ENCODE results near the gene DDX51.

Gene DDX51

DNA sequence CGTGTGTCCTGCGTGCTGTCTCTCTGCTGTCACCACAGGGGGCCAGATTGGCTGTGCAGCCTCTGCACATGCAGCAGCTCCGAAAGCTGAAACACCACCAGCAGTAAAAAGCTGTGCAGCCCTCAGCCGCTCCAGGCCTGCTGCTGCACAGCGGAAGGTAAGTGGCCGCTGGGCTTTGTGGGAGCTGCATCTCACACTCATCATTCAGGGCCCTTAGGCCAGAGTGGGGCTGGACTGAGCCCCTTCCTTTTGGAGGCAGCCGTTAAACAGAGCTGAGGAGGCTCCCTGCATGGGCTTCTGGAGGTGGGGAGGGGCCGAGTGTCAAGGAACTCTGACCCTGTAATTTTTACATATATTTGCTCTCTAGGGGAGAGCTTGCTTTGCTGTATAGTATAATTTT, 17.1 kb downstream of the DDX51 start:
- Histone ChIP-seq H3K4me3 (ENCODE audit: low read length) (no peak overlapping the region), H3K4me1 (ENCODE audit: control insufficient read depth, low read depth, low read length) (no peaks in the 10 kb centered on the region), H3K9ac (ENCODE audit: low read length) (no peak overlapping the region), H3K27me3 (ENCODE audit: control insufficient read depth, insufficient read depth, low read length) (no peaks in the 10 kb centered on the region), H3K9me3 (ENCODE audit: control insufficient read depth, low read depth, low read length) (peaks cover 6% of the 10 kb centered on the region), H3K27ac (ENCODE audit: low read length) (no peak overlapping the region), H3K36me3 (ENCODE audit: control insufficient read depth, low read depth, low read length) (peaks cover 21% of the 10 kb centered on the region)

DNA sequence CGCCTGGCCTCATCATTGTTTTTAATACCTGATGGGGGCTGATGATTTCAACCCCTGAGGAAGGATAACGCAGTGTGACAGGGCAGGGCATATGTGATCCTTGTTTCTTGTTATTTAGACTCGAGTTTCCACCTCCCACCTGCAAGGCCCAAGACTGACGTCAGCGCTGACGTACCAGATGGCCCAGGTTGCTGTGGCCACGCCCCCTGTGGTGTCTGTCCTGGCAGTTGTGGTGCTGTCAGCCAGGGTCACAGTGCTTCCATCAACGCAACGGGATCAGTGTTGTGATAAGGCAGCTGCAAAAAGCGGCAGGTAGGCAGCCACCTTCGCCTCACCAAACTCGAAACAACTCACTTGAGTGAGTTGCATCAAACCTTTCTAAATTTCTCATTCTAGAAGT, 18.4 kb downstream of the DDX51 start:
- Histone ChIP-seq H3K9ac (ENCODE audit: low read length) (no peak overlapping the region), H3K27ac (ENCODE audit: low read length) (no peak overlapping the region), H3K27me3 (ENCODE audit: control insufficient read depth, insufficient read depth, low read length) (no peaks in the 10 kb centered on the region), H3K9me3 (ENCODE audit: control insufficient read depth, low read depth, low read length) (peaks cover 6% of the 10 kb centered on the region), H3K36me3 (ENCODE audit: control insufficient read depth, low read depth, low read length) (peaks cover 27% of the 10 kb centered on the region), H3K4me1 (ENCODE audit: control insufficient read depth, low read depth, low read length) (no peaks in the 10 kb centered on the region), H3K4me3 (ENCODE audit: low read length) (no peak overlapping the region)

- peaks cover 27% of the 10 kb centered on the region for H3K36me3 ChIP-seq (ENCODE audit: control insufficient read depth, low read depth, low read length)
- no peak overlapping the region for H3K4me3 ChIP-seq (ENCODE audit: low read length)
- peaks cover 6% of the 10 kb centered on the region for H3K9me3 ChIP-seq (ENCODE audit: control insufficient read depth, low read depth, low read length)
- H3K27ac ChIP-seq (ENCODE audit: low read length): no peak overlapping the region
- no peaks in the 10 kb centered on the region for H3K27me3 ChIP-seq (ENCODE audit: control insufficient read depth, insufficient read depth, low read length)
- H3K4me1 ChIP-seq (ENCODE audit: control insufficient read depth, low read depth, low read length): no peaks in the 10 kb centered on the region
- H3K9ac ChIP-seq (ENCODE audit: low read length): no peak overlapping the region
Measured at GRCh38 chr12:132124766-132125425, 19.2 kb downstream of the DDX51 start.

- Histone ChIP-seq H3K4me3 (ENCODE audit: low read length) (no peak overlapping the region), H3K4me1 (ENCODE audit: control insufficient read depth, low read depth, low read length) (no peaks in the 10 kb centered on the region), H3K27me3 (ENCODE audit: control insufficient read depth, insufficient read depth, low read length) (no peaks in the 10 kb centered on the region), H3K9ac (ENCODE audit: low read length) (no peak overlapping the region), H3K27ac (ENCODE audit: low read length) (no peak overlapping the region), H3K36me3 (ENCODE audit: control insufficient read depth, low read depth, low read length) (peaks cover 27% of the 10 kb centered on the region), H3K9me3 (ENCODE audit: control insufficient read depth, low read depth, low read length) (peaks cover 6% of the 10 kb centered on the region)
Measured at GRCh38 chr12:132123970-132124765, 20.0 kb downstream of the DDX51 start.

DNA sequence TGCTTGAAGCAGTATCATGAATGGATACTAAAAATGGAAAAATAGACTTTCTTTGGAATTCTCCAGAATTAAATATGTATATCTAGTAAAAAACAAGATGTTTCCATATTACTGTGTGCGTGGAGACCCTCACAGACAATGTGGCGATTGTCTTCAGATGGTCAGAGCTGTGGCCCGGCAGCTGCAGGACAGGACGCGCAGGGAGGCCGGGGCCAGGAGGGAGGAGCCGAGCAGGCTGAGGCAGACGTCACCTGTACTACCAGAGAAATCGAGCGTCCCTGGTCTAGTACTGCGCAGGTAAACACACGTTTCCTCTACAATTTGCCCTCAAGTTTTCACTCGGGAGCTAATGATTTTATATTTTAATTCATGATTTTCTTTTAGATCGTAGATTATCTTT, 22.8 kb downstream of the DDX51 start:
- Histone ChIP-seq H3K36me3 (ENCODE audit: control insufficient read depth, low read depth, low read length) (peaks cover 14% of the 10 kb centered on the region), H3K27me3 (ENCODE audit: control insufficient read depth, insufficient read depth, low read length) (no peaks in the 10 kb centered on the region), H3K9ac (ENCODE audit: low read length) (no peak overlapping the region), H3K9me3 (ENCODE audit: control insufficient read depth, low read depth, low read length) (no peaks in the 10 kb centered on the region), H3K27ac (ENCODE audit: low read length) (no peak overlapping the region), H3K4me3 (ENCODE audit: low read length) (no peak overlapping the region), H3K4me1 (ENCODE audit: control insufficient read depth, low read depth, low read length) (no peaks in the 10 kb centered on the region)

- H3K27me3 ChIP-seq (ENCODE audit: control insufficient read depth, insufficient read depth, low read length): no peaks in the 10 kb centered on the region
- no peak overlapping the region for H3K9ac ChIP-seq (ENCODE audit: low read length)
- H3K4me1 ChIP-seq (ENCODE audit: control insufficient read depth, low read depth, low read length): no peaks in the 10 kb centered on the region
- H3K27ac ChIP-seq (ENCODE audit: low read length): no peak overlapping the region
- H3K9me3 ChIP-seq (ENCODE audit: control insufficient read depth, low read depth, low read length): no peaks in the 10 kb centered on the region
- H3K4me3 ChIP-seq (ENCODE audit: low read length): no peak overlapping the region
- H3K36me3 ChIP-seq (ENCODE audit: control insufficient read depth, low read depth, low read length): peaks cover 22% of the 10 kb centered on the region
Measured at GRCh38 chr12:132118876-132119275, 25.2 kb downstream of the DDX51 start.

DNA sequence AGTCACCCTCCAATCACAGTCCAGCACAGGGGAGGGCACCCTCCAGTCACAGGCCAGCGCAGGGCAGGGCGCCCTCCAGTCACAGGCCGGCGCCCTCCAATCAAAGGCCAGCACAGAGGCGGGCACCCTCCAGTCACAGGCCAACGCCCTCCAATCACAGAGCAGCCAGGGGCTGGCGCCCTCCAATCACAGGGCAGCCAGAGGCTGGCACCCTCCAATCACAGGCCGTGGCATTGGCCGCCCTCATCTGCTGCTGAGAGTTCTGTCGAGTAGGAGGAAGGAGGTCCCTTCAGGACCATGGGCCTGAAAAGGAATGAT, 26.6 kb downstream of the DDX51 start:
- Histone ChIP-seq H3K36me3 (ENCODE audit: control insufficient read depth, low read depth, low read length) (peaks cover 27% of the 10 kb centered on the region), H3K9me3 (ENCODE audit: control insufficient read depth, low read depth, low read length) (no peaks in the 10 kb centered on the region)

DNA sequence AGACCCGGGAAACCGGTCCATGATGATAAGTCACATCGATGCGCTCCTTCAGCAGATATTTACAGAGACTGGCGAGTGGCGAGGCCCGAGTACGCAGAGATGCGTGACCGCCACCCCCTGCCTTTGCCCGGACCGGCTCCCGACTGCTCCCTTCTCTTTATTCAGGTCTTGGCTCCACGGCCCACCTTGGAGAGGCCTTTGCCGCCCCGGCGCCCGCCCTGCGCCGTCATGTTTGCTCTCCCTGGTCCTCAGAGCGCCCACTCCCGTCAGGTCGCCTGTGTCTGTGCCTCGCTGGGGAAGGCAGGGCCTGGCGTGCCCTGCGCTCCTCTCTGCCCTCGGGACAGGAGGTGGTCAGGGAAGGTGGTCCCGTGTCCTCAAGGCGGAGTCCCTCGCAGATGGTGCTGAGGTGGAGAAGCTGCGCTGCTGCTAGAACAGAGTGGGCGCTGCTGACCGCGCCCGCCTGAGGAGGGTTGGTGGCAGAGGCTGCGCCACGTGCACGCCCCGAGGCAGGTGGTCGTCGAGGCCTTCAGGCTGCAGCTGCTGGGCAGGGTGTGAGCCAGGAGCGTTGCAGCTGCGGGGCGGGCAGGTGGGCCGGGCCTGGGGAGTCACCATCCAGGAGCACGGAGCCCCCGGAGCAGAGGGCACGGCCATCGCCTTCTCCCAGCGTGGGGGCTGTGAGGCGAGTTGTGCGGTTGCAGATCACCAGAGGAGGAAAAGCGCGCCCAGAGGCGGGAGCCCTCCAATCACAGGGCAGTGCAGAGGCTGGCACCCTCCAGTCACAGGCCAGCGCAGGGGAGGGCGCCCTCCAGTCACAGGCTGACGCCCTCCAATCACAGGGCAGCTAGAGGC, 27.2 kb downstream of the DDX51 start:
- Histone ChIP-seq H3K27me3 (ENCODE audit: control insufficient read depth, insufficient read depth, low read length) (no peaks in the 10 kb centered on the region), H3K4me3 (ENCODE audit: low read length) (no peak overlapping the region), H3K36me3 (ENCODE audit: control insufficient read depth, low read depth, low read length) (peaks cover 27% of the 10 kb centered on the region), H3K9me3 (ENCODE audit: control insufficient read depth, low read depth, low read length) (no peaks in the 10 kb centered on the region), H3K9ac (ENCODE audit: low read length) (no peak overlapping the region), H3K27ac (ENCODE audit: low read length) (no peak overlapping the region), H3K4me1 (ENCODE audit: control insufficient read depth, low read depth, low read length) (no peaks in the 10 kb centered on the region)

More for the DNA sequence above, 26.6 kb downstream of the DDX51 start:
- no peaks in the 10 kb centered on the region for H3K27me3 ChIP-seq (ENCODE audit: control insufficient read depth, insufficient read depth, low read length)
- H3K27ac ChIP-seq (ENCODE audit: low read length): no peak overlapping the region
- H3K9ac ChIP-seq (ENCODE audit: low read length): no peak overlapping the region
- H3K4me1 ChIP-seq (ENCODE audit: control insufficient read depth, low read depth, low read length): no peaks in the 10 kb centered on the region
- no peak overlapping the region for H3K4me3 ChIP-seq (ENCODE audit: low read length)

GRCh38 chr12:132115500-132115899, 28.6 kb downstream of the DDX51 start:
- H3K4me3 ChIP-seq (ENCODE audit: low read length): no peak overlapping the region
- H3K9ac ChIP-seq (ENCODE audit: low read length): no peak overlapping the region
- no peak overlapping the region for H3K27ac ChIP-seq (ENCODE audit: low read length)
- H3K9me3 ChIP-seq (ENCODE audit: control insufficient read depth, low read depth, low read length): no peaks in the 10 kb centered on the region
- peaks cover 21% of the 10 kb centered on the region for H3K36me3 ChIP-seq (ENCODE audit: control insufficient read depth, low read depth, low read length)
- no peaks in the 10 kb centered on the region for H3K4me1 ChIP-seq (ENCODE audit: control insufficient read depth, low read depth, low read length)
- no peaks in the 10 kb centered on the region for H3K27me3 ChIP-seq (ENCODE audit: control insufficient read depth, insufficient read depth, low read length)

GRCh38 chr12:132114667-132115066, 29.5 kb downstream of the DDX51 start:
- Histone ChIP-seq H3K4me3 (ENCODE audit: low read length) (no peak overlapping the region), H3K27ac (ENCODE audit: low read length) (no peak overlapping the region), H3K9me3 (ENCODE audit: control insufficient read depth, low read depth, low read length) (no peaks in the 10 kb centered on the region), H3K36me3 (ENCODE audit: control insufficient read depth, low read depth, low read length) (peaks cover 25% of the 10 kb centered on the region), H3K4me1 (ENCODE audit: control insufficient read depth, low read depth, low read length) (no peaks in the 10 kb centered on the region), H3K27me3 (ENCODE audit: control insufficient read depth, insufficient read depth, low read length) (no peaks in the 10 kb centered on the region), H3K9ac (ENCODE audit: low read length) (no peak overlapping the region)

DNA sequence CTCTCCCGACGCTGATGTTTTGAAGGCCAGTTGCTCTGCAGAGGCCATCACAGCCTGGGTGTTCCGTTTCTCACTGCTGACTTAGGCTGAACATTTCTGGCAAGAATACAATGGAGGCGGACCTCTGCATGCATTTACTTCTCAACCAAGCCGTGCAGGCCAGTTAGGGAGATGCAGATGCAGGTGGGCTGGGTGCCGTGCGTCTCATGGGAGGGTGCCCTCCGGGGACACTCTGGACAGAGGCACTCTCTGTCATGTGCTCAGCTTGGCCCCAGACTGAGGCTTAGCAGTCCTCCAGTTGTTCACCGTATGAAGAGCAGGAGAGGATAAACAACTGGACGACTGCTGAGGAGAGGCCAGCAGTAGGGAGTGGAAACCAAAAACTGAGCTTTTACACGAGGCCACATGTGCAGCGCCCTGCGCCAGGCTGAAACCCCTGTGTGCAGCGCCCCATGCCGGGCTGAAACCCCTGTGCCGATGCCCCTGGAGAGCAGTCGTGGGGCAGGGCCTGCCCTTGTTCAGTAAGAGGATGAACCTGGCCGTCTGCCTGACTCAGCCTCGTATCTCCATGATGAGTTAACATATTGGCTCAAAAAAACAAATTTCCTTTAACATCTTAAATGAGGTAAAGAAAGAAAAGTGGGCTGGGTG, 32.3 kb downstream of the DDX51 start:
- Histone ChIP-seq H3K9me3 (ENCODE audit: control insufficient read depth, low read depth, low read length) (no peaks in the 10 kb centered on the region), H3K9ac (ENCODE audit: low read length) (no peak overlapping the region), H3K27me3 (ENCODE audit: control insufficient read depth, insufficient read depth, low read length) (no peaks in the 10 kb centered on the region), H3K36me3 (ENCODE audit: control insufficient read depth, low read depth, low read length) (peaks cover 27% of the 10 kb centered on the region), H3K4me1 (ENCODE audit: control insufficient read depth, low read depth, low read length) (peaks cover 3% of the 10 kb centered on the region), H3K4me3 (ENCODE audit: low read length) (no peak overlapping the region), H3K27ac (ENCODE audit: low read length) (no peak overlapping the region)

Data from iPS-18a (cell line).